HepG2 (cell line): ENCODE measurements around the gene PRKCE. TPM values are rescaled to one million over a fixed set of nuclear protein-coding genes. Genes with fewer than 3 reads are reported as not detected.

Experiments
- ATAC-seq: fragments of 200-7000 bp; cut with Tn5 transposase; 3 replicates; pipeline ENCODE4 v1.9.1; 2020; ENCODE audit warnings: mild to moderate bottlenecking, moderate library complexity
- BruUV-seq: library from RNA; stranded (reverse); fragments of 400-500 nt; replicated peaks from 2 replicates; lab custom pipeline; 2021; lab: Mats Ljungman, UMichigan
- CTCF ChIA-PET: fragments of 300-600 bp; formaldehyde crosslinking; extraction: SDS; loops from one replicate; lab custom pipeline; 2021; ENCODE audit warnings: low total read pairs, inconsistent platforms, low intra/inter-chr PET ratio; lab: Yijun Ruan, JAX
- POLR2A ChIA-PET: fragments of 350-600 bp; sonication (Branson Sonifier 250); formaldehyde crosslinking; loops from one replicate; lab custom pipeline; 2020; ENCODE audit warnings: antibody characterized with exemption, inconsistent platforms; lab: Yijun Ruan, JAX
- DNase-seq: peaks from one replicate; pipeline ENCODE4 v3.0.0-alpha.2; 2015; ENCODE audit warnings: low spot score
- FAIRE-seq: peaks from 3 replicates; lab custom pipeline; 2011; peaks lifted over from hg19 to GRCh38; lab: Jason Lieb, UNC
- H2AFZ ChIP-seq: one replicate; pipeline ENCODE4 v1.6.1; 2011; ENCODE audit warnings: low read length, inconsistent platforms
- H3K27ac ChIP-seq: fragments of 300-600 bp; 3 replicates; pipeline ENCODE4 v1.8.0; 2011; ENCODE audit warnings: mixed run types, mild to moderate bottlenecking, mixed read lengths, low read length, inconsistent platforms; ENCODE audit not compliant: insufficient read depth; ENCODE audit errors: extremely low read length
- H3K27me3 ChIP-seq, 2 experiments: fragments of 200-600 bp in 1 of 2; 2 replicates in 1 of 2; 3 replicates in 1 of 2; pipeline versions ENCODE4 v1.6.0 to v1.8.0; 2011; ENCODE audit warnings: low read length in 2 of 2, mild to moderate bottlenecking in 2 of 2, moderate library complexity in 2 of 2, inconsistent platforms in 1 of 2; ENCODE audit not compliant: insufficient read depth in 2 of 2, control insufficient read depth in 1 of 2
- H3K36me3 ChIP-seq, 2 experiments: fragments of 200-600 bp in 1 of 2; replicated peaks in 1 of 2; 2 replicates in 1 of 2; 3 replicates in 1 of 2; pipeline versions ENCODE4 v1.5.1 to v1.8.0; 2011; ENCODE audit warnings: low read length in 2 of 2, inconsistent platforms in 1 of 2; ENCODE audit not compliant: insufficient read depth in 2 of 2, control insufficient read depth in 1 of 2
- H3K4me1 ChIP-seq: 2 replicates; pipeline ENCODE4 v1.5.1; 2012; ENCODE audit warnings: low read length, inconsistent platforms; ENCODE audit not compliant: insufficient read depth
- H3K4me2 ChIP-seq: 2 replicates; pipeline ENCODE4 v1.6.0; 2011; ENCODE audit warnings: low read depth, low read length, inconsistent platforms
- H3K4me3 ChIP-seq, 3 experiments: fragments of 200-600 bp in 1 of 3; sonication (generic), shearing (Covaris generic) in 1 of 3; replicated peaks in 1 of 3; 2 replicates each; pipeline ENCODE4 v1.5.1; 2011 to 2016; ENCODE audit warnings: low read length in 3 of 3, inconsistent platforms in 2 of 3, low read depth in 2 of 3, mild to moderate bottlenecking in 2 of 3, control low read depth in 1 of 3, mixed read lengths in 1 of 3; ENCODE audit not compliant: insufficient read depth in 1 of 3
- H3K79me2 ChIP-seq: one replicate; pipeline ENCODE4 v1.6.1; 2011; ENCODE audit warnings: low read length, inconsistent platforms; ENCODE audit not compliant: insufficient read depth
- H3K9ac ChIP-seq: 2 replicates; pipeline ENCODE4 v1.6.0; 2011; ENCODE audit warnings: mild to moderate bottlenecking, low read depth, low read length, inconsistent platforms; ENCODE audit not compliant: insufficient read depth
- H3K9me3 ChIP-seq: 2 replicates; pipeline ENCODE4 v1.5.1; 2012; ENCODE audit warnings: mild to moderate bottlenecking, low read length
- H4K20me1 ChIP-seq: 2 replicates; pipeline ENCODE4 v1.6.0; 2011; ENCODE audit warnings: inconsistent platforms, mild to moderate bottlenecking, low read length, moderate library complexity; ENCODE audit not compliant: insufficient read depth
- ELF4 ChIP-seq: sonication (generic); formaldehyde crosslinking; IDR thresholded peaks from 2 replicates; pipeline ENCODE4 v1.5.0; 2020; ENCODE audit warnings: missing genetic modification reagents, mild to moderate bottlenecking, moderate library complexity, borderline replicate concordance
- JUNB ChIP-seq: sonication (generic); formaldehyde crosslinking; IDR thresholded peaks from 2 replicates; pipeline ENCODE4 v1.8.0; 2022; ENCODE audit warnings: missing genetic modification reagents, mild to moderate bottlenecking, borderline replicate concordance
- MAFG ChIP-seq: sonication (generic); formaldehyde crosslinking; IDR thresholded peaks from 2 replicates; pipeline ENCODE4 v1.5.1; 2020; ENCODE audit warnings: mild to moderate bottlenecking, missing genetic modification reagents
- MBD4 ChIP-seq: IDR thresholded peaks from 2 replicates; pipeline ENCODE4 v1.6.1; 2012; ENCODE audit warnings: low read length, inconsistent platforms, borderline replicate concordance
- NONO ChIP-seq, 2 experiments: fragments of 450-650 bp in 1 of 2; sonication (generic) in 1 of 2; formaldehyde crosslinking in 1 of 2; IDR thresholded peaks in 1 of 2; conservative IDR thresholded peaks in 1 of 2; 2 replicates each; pipeline versions ENCODE4 v1.6.1 to v1.8.0; 2017 to 2022; ENCODE audit warnings: mild to moderate bottlenecking in 1 of 2, missing genetic modification reagents in 1 of 2, moderate library complexity in 1 of 2
- PCBP1 ChIP-seq: fragments of 200-400 bp; formaldehyde crosslinking; IDR thresholded peaks from 2 replicates; pipeline ENCODE4 v1.6.1; 2017; ENCODE audit warnings: mild to moderate bottlenecking, low read depth, low read length, borderline replicate concordance
- PREB ChIP-seq: sonication (generic); formaldehyde crosslinking; IDR thresholded peaks from 2 replicates; pipeline ENCODE4 v1.4.0; 2020; ENCODE audit warnings: missing genetic modification reagents
- ZFY ChIP-seq: sonication (generic); formaldehyde crosslinking; IDR thresholded peaks from 2 replicates; pipeline ENCODE4 v1.4.0; 2020; ENCODE audit warnings: missing genetic modification reagents
- ZNF850 ChIP-seq: sonication (generic); formaldehyde crosslinking; conservative IDR thresholded peaks from 2 replicates; pipeline ENCODE4 v1.9.0; 2021; ENCODE audit warnings: mild to moderate bottlenecking, missing genetic modification reagents
- WGBS: methylation state at CpG from one replicate; pipeline ENCODE4 v1.1.6; 2017; ENCODE audit warnings: low lambda C conversion rate; 5-methylcytosine and 5-hydroxymethylcytosine counted together
- in situ Hi-C: cut with HindIII; loops from 2 replicates; pipeline ENCODE4 v1.10.0; 2017; ENCODE audit warnings: low pct_unique_long_range_greater_than_20kb; ENCODE audit not compliant: extremely low pct_ligation_motif_present
- intact Hi-C: fragments of 100-400 bp; cut with micrococcal nuclease; formaldehyde crosslinking; loops from one replicate; pipeline ENCODE4 v1.10.0; 2022; ENCODE audit not compliant: unreplicated experiment
- polyA plus RNA-seq, 8 experiments: library from polyadenylated mRNA; depleted of rRNA in 3 of 8; stranded (reverse) in 7 of 8; unstranded in 1 of 8; fragments of >200 nt; fragmentation: Illumina TruSeq in 4 of 8; extraction: Trizol in 4 of 8; gene quantifications; 2 replicates each; pipeline versions ENCODE4 v1.2.1 to v1.2.3, GENCODE V29; 2011 to 2016; ENCODE audit warnings: low read depth in 4 of 8, missing spikeins in 1 of 8, mixed read lengths in 1 of 8; ENCODE audit not compliant: insufficient read depth in 1 of 8
- total RNA-seq, 5 experiments: library from RNA; depleted of rRNA; stranded (reverse); fragments of >200 nt; fragmentation: Illumina TruSeq; extraction: Trizol; gene quantifications; 2 replicates each; pipeline ENCODE4 v1.2.3, GENCODE V29; 2016; ENCODE audit warnings: low read depth in 1 of 5
- TF ChIP-seq, protein P1 (sequence below): sonication (generic); formaldehyde crosslinking; IDR thresholded peaks from 2 replicates; pipeline ENCODE4 v1.4.0; 2020; ENCODE audit warnings: mild to moderate bottlenecking, missing genetic modification reagents
- TF ChIP-seq, protein P2 (sequence below): sonication (generic); formaldehyde crosslinking; IDR thresholded peaks from one replicate; pipeline ENCODE4 v1.5.1; 2020; ENCODE audit warnings: mild to moderate bottlenecking, missing genetic modification reagents; ENCODE audit errors: not compliant biosample characterization

Gene PRKCE
- total and polyA plus RNA-seq, 2 of the 13 experiments (the other 11 are each of a cell fraction or from before 2014, with no cell fraction given), result 1.0 to 3.9 TPM

DNA sequence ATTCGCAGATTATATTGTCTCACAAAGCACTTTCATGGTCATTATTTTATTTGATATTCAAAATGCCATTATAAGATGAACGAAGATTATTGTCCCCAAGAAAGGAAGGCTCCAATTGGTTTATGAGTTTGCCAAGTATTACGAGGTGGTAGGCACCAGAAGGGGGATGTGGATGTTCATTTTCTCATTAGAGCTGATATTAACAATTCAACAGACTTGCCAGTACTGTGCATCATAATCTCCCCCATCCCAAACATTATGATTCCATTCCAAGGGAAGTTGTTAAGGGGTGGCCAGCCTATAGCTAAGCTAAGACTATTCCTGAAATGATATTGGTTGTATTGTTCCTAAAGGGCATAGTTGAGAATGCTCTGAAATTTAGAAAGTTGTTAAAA, 257.7 kb downstream of the PRKCE start (continued):
- no peak for TF ChIP-seq PCBP1

DNA sequence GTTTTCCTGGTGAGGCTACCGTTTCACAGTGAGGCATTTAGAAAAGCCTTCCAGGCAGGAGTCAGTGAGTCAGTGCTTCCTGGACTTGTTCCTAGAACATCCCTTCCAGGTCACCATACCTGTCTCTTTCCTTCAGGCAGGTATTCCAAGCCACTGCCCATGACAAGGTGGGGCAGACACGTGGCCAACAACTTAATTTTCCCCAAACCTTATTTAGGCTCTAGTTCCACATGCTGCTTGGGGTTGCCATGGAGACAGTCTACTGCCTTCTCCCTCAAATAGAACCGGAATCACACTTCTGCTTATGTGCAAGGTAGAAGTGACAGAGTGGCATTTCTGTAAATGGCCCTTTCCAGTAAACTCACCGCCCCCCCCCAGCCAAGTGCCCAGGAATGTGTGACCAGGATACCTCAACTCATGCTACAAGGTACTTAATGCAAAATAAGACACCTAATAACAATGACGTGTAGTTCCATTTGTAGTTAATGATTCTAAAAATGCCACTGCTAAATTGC, 258.3 kb downstream of the PRKCE start:
- BruUV-seq, result no TSS peak
- TF ChIP-seq, protein P1, sequence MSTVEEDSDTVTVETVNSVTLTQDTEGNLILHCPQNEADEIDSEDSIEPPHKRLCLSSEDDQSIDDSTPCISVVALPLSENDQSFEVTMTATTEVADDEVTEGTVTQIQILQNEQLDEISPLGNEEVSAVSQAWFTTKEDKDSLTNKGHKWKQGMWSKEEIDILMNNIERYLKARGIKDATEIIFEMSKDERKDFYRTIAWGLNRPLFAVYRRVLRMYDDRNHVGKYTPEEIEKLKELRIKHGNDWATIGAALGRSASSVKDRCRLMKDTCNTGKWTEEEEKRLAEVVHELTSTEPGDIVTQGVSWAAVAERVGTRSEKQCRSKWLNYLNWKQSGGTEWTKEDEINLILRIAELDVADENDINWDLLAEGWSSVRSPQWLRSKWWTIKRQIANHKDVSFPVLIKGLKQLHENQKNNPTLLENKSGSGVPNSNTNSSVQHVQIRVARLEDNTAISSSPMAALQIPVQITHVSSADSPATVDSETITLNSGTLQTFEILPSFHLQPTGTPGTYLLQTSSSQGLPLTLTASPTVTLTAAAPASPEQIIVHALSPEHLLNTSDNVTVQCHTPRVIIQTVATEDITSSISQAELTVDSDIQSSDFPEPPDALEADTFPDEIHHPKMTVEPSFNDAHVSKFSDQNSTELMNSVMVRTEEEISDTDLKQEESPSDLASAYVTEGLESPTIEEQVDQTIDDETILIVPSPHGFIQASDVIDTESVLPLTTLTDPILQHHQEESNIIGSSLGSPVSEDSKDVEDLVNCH (CRISPR knock-in tag), result no peak
- TF ChIP-seq JUNB (no peak), MAFG (CRISPR knock-in tag) (no peak), PREB (CRISPR knock-in tag) (no peak), NONO (IDR thresholded peaks at IDR 0.05) (no peak), NONO (CRISPR knock-in tag; conservative IDR thresholded peaks at IDR 0.05) (no peak), ELF4 (no peak), ZFY (no peak), MBD4 (no peak), ZNF850 (CRISPR knock-in tag) (no peak)
- TF ChIP-seq, protein P2, sequence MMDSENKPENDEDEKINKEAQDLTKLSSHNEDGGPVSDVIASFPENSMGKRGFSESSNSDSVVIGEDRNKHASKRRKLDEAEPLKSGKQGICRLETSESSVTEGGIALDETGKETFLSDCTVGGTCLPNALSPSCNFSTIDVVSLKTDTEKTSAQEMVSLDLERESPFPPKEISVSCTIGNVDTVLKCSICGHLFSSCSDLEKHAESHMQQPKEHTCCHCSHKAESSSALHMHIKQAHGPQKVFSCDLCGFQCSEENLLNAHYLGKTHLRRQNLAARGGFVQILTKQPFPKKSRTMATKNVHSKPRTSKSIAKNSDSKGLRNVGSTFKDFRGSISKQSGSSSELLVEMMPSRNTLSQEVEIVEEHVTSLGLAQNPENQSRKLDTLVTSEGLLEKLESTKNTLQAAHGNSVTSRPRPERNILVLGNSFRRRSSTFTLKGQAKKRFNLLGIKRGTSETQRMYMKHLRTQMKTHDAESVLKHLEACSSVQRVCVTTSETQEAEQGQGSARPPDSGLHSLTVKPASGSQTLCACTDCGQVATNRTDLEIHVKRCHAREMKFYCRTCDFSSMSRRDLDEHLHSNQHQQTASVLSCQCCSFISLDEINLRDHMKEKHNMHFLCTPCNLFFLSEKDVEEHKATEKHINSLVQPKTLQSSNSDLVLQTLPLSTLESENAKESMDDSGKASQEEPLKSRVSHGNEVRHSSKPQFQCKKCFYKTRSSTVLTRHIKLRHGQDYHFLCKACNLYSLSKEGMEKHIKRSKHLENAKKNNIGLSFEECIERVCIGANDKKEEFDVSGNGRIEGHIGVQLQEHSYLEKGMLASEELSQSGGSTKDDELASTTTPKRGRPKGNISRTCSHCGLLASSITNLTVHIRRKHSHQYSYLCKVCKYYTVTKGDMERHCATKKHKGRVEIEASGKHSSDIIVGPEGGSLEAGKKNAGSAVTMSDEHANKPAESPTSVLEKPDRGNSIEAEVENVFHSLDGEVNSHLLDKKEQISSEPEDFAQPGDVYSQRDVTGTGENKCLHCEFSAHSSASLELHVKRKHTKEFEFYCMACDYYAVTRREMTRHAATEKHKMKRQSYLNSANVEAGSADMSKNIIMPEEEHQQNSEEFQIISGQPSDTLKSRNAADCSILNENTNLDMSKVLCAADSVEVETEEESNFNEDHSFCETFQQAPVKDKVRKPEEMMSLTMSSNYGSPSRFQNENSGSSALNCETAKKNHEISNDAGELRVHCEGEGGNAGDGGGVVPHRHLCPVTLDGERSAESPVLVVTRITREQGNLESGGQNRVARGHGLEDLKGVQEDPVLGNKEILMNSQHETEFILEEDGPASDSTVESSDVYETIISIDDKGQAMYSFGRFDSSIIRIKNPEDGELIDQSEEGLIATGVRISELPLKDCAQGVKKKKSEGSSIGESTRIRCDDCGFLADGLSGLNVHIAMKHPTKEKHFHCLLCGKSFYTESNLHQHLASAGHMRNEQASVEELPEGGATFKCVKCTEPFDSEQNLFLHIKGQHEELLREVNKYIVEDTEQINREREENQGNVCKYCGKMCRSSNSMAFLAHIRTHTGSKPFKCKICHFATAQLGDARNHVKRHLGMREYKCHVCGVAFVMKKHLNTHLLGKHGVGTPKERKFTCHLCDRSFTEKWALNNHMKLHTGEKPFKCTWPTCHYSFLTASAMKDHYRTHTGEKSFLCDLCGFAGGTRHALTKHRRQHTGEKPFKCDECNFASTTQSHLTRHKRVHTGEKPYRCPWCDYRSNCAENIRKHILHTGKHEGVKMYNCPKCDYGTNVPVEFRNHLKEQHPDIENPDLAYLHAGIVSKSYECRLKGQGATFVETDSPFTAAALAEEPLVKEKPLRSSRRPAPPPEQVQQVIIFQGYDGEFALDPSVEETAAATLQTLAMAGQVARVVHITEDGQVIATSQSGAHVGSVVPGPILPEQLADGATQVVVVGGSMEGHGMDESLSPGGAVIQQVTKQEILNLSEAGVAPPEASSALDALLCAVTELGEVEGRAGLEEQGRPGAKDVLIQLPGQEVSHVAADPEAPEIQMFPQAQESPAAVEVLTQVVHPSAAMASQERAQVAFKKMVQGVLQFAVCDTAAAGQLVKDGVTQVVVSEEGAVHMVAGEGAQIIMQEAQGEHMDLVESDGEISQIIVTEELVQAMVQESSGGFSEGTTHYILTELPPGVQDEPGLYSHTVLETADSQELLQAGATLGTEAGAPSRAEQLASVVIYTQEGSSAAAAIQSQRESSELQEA (CRISPR knock-in tag), result no peak

More for the DNA sequence above, 258.3 kb downstream of the PRKCE start:
- CTCF ChIA-PET, result no interaction called here
- no peak overlapping the region for H3K4me2 ChIP-seq
- peaks cover 28% of the 10 kb centered on the region for H3K4me1 ChIP-seq
- in situ Hi-C loops (no loop called here), intact Hi-C loops (no loop called here)
- no peak overlapping the region for H3K27ac ChIP-seq
- H3K4me3 ChIP-seq, result no peak overlapping the region
- no peak overlapping the region for H3K9ac ChIP-seq
- WGBS, result 43% methylated on average over 5 of the region's 5 CpGs
- H3K9me3 ChIP-seq, result no peaks in the 10 kb centered on the region
- POLR2A ChIA-PET, result no interaction called here
- no peaks in the 10 kb centered on the region for H3K36me3 ChIP-seq
- FAIRE-seq (no peak), DNase-seq (no peak), ATAC-seq (no peak)
- no peaks in the 10 kb centered on the region for H3K79me2 ChIP-seq
- no peaks in the 10 kb centered on the region; a peak in 1 of 5 replicates for H3K27me3 ChIP-seq
- H4K20me1 ChIP-seq, result no peaks in the 10 kb centered on the region
- H2AFZ ChIP-seq, result no peak overlapping the region
